ENCODE results near the gene LILRA6.
"Not testable (repeated sequence)": the region's sequence is repeated elsewhere in the genome, so short reads cannot be mapped to it uniquely, and the experiment has no call there.

LILRA6 gene

DNA sequence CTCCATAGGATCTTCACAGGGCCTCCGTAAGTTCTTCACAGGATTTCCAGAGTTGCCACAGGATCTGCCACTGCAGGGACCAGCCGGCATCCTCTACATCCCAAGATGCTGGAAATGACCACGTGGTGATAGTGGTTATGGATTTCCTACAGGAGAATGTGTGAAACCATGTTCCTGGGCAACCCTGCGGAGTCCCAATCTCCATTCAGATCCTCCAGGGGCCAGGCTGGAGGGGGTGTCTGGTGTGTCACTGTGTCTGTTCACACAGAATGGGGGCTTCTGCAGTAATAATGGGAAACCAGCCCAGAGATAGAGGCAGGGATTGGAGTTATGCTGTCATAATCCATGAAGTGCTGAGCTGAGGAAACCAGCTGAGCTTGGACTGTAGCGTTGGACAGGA lies 8.6 kb downstream of the LILRA6 start:
- Mint-ChIP-seq H3K27me3 (ENCODE audit: low read depth, poor library complexity) (peaks cover 69% of the 10 kb centered on the region), H3K9me3 (peaks cover 29% of the 10 kb centered on the region), H3K36me3 (ENCODE audit: low read depth) (peaks cover 4% of the 10 kb centered on the region), H3K4me3 (no peak overlapping the region), H3K27ac (no peak overlapping the region), H3K4me1 (peaks cover 8% of the 10 kb centered on the region)
- DNase-seq = no peak
- no peak for TF ChIP-seq CTCF (IDR thresholded peaks at IDR 0.05)

GRCh38 chr19:54231077-54231931 lies 11.3 kb downstream of the LILRA6 start:
- peak; percentile 98 for TF ChIP-seq CTCF (IDR thresholded peaks at IDR 0.05)
- Mint-ChIP-seq H3K4me1 (peaks cover 5% of the 10 kb centered on the region), H3K27me3 (ENCODE audit: low read depth, poor library complexity) (peaks cover 59% of the 10 kb centered on the region), H3K9me3 (peaks cover 41% of the 10 kb centered on the region), H3K27ac (no peak overlapping the region), H3K4me3 (no peak overlapping the region), H3K36me3 (ENCODE audit: low read depth) (peaks cover 11% of the 10 kb centered on the region)
- peak; percentile 96 for DNase-seq

- Mint-ChIP-seq H3K9me3 (peaks cover 38% of the 10 kb centered on the region), H3K4me3 (no peak overlapping the region), H3K4me1 (peaks cover 11% of the 10 kb centered on the region), H3K27ac (no peak overlapping the region), H3K27me3 (ENCODE audit: low read depth, poor library complexity) (peaks cover 58% of the 10 kb centered on the region), H3K36me3 (ENCODE audit: low read depth) (peaks cover 11% of the 10 kb centered on the region)
- no peak for TF ChIP-seq CTCF (IDR thresholded peaks at IDR 0.05)
- no peak for DNase-seq
Measured at GRCh38 chr19:54230031-54230430, 12.6 kb downstream of the LILRA6 start.

DNA sequence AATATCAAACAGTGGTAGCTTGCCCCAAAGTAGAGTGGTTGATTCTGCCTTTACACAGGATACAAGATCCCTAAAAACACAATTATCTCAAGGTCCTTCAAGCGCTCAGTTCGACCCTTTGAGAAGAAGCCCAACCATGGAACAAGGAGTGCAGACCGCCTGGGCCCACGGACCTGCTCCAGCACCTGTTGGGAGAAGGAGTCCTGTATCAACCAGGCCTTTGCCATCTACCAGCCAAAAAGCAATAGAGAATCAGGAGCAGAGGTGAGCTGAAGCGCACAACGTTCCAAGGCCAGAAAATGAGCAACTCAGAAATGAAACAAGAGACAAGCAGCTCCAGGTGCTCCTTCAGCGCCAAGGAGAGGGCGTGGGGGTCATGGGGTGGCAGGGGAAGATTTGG lies 13.4 kb downstream of the LILRA6 start:
- Mint-ChIP-seq H3K4me1 (peaks cover 12% of the 10 kb centered on the region), H3K4me3 (no peak overlapping the region), H3K9me3 (peaks cover 29% of the 10 kb centered on the region), H3K36me3 (ENCODE audit: low read depth) (peaks cover 11% of the 10 kb centered on the region), H3K27ac (no peak overlapping the region), H3K27me3 (ENCODE audit: low read depth, poor library complexity) (peaks cover 50% of the 10 kb centered on the region)
- DNase-seq = no peak
- TF ChIP-seq CTCF (IDR thresholded peaks at IDR 0.05) = no peak

DNA sequence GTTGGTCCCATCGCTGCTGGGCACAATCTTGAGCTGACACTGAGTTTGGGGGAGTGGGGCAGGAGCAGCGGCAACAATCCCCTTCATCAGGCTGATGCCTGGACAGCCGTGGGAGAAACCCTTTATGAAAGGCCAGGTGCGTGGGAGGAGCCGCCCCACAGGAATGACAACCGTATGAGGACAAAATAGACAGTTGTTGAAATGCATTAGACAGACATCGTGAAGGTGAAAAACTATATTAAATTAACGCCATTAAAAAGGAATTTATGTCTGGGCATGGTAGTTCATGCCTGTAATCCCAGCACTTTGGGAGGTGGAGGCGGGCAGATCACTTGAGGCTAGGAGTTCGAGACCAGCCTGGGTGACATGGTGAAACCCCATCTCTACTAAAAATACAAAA lies 18.0 kb downstream of the LILRA6 start:
- H3K27ac Mint-ChIP-seq, DNase-seq, H3K4me3 Mint-ChIP-seq: not testable (repeated sequence)
- H3K36me3 Mint-ChIP-seq (ENCODE audit: low read depth) = peaks cover 11% of the 10 kb centered on the region
- H3K9me3 Mint-ChIP-seq = peaks cover 27% of the 10 kb centered on the region
- H3K27me3 Mint-ChIP-seq (ENCODE audit: low read depth, poor library complexity) = peaks cover 22% of the 10 kb centered on the region
- peaks cover 40% of the 10 kb centered on the region for H3K4me1 Mint-ChIP-seq

DNA sequence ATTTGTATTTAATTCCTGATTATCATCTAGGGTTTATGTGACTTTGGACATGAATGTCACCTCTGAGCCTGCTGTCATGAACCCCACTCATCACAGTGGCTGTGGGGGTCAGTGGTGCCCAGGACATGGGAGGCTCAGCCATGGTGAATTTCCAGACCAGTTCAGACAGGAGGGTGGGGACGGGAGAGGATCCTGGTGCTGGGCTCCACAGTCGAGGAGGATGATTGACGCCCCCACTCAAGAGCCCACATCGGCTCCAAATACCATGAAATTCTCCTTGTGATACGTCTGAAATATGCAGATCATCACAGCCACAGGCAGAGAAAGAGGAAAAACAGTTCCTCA lies 18.7 kb downstream of the LILRA6 start:
- DNase-seq, H3K4me3 Mint-ChIP-seq: not testable (repeated sequence)
- H3K27ac Mint-ChIP-seq = peak overlapping the region; percentile 33

GRCh38 chr19:54223277-54223936 lies 19.2 kb downstream of the LILRA6 start:
- Mint-ChIP-seq H3K27ac (peak overlapping the region; percentile 40), H3K4me3 (peak overlapping the region; percentile 50), H3K27me3 (ENCODE audit: low read depth, poor library complexity) (peaks cover 11% of the 10 kb centered on the region), H3K9me3 (peaks cover 16% of the 10 kb centered on the region), H3K4me1 (peaks cover 50% of the 10 kb centered on the region)
- not testable (repeated sequence) for H3K36me3 Mint-ChIP-seq (ENCODE audit: low read depth); DNase-seq

More for the DNA sequence above, 18.7 kb downstream of the LILRA6 start:
- H3K9me3 Mint-ChIP-seq = peaks cover 21% of the 10 kb centered on the region
- not testable (repeated sequence) for H3K36me3 Mint-ChIP-seq (ENCODE audit: low read depth)
- H3K4me1 Mint-ChIP-seq = peaks cover 45% of the 10 kb centered on the region
- H3K27me3 Mint-ChIP-seq (ENCODE audit: low read depth, poor library complexity) = peaks cover 16% of the 10 kb centered on the region

DNA sequence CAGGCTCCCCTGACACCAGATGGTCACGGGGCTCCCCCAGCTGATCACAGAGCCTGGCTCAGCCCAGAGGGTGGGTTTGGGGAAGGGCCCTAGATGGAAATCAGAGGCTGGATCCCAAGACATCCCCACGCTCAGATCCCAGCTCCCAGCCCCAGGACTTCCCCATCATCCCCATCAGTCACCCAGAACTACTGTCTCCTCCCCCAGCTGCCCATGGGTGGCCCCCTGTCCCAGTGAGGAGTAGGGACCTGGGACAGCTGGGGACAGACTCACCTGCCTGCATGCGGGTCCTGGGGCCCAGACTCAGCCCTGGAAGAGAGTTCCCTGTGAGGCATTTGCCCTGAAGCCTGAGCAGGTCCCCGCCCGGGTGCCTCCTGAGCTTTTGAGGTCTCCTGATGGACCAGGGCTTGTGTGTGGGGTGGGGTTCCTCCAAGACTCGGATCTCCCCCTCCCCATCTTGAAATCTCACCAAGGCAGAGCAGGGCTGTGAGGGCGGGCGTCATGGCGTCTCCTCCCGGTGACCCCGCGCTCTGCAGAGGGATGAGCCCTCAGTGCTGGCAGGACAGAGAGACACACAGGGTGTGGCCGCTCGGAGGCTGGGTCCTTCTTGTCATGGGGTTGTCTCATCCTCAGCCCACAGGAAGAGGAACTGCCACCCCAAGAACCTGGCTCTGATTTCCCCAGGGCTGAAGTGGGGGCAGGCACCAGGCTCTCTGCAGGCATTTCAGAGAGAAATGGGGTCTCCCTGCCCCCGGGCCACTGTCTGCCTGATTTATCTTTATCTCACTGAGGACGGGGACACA lies 19.9 kb downstream of the LILRA6 start, which contains the start of gene LILRB3:
LILRB3 (minus strand) TSS at position 534 of the 803 bp plus-strand sequence; CDS start at position 503, 31 bp downstream.
- peaks cover 11% of the 10 kb centered on the region for H3K27me3 Mint-ChIP-seq (ENCODE audit: low read depth, poor library complexity)
- not testable (repeated sequence) for H3K36me3 Mint-ChIP-seq (ENCODE audit: low read depth); DNase-seq; H3K9me3 Mint-ChIP-seq
- peaks cover 57% of the 10 kb centered on the region for H3K4me1 Mint-ChIP-seq
- peak within 1 kb of the TSS; percentile 50 for H3K4me3 Mint-ChIP-seq
- H3K27ac Mint-ChIP-seq = peak within 1 kb of the TSS; percentile 40

DNA sequence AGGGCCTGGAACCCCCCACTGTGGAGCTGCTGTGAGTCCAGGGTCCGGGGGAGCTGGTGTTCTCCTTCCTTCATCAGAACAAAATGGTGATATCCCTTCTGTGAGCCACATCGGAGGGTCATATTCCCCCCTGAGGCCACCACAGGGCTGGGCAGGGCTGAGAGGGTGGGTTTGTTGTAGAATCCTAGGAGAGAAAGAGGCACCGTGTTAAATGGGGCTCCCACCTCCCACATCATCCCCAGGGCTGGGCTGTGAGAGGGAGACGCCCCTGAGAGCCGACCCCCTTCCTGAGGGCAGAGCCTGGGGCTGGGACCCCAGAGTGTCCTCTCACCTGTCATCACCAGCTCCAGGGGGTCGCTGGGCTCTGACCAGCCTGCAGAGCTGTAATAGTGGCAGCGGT lies 20.6 kb downstream of the LILRA6 start:
- not testable (repeated sequence) for H3K9me3 Mint-ChIP-seq; DNase-seq; H3K27ac Mint-ChIP-seq; H3K4me3 Mint-ChIP-seq; H3K36me3 Mint-ChIP-seq (ENCODE audit: low read depth)
- peaks cover 11% of the 10 kb centered on the region for H3K27me3 Mint-ChIP-seq (ENCODE audit: low read depth, poor library complexity)
- H3K4me1 Mint-ChIP-seq = peaks cover 64% of the 10 kb centered on the region

All from nephron progenitor cell (in vitro differentiated cells).